Ovary (tissue), 9 donors: ENCODE measurements around the gene NPVF. TPM values are rescaled to one million over a fixed set of nuclear protein-coding genes. Genes with fewer than 3 reads are reported as not detected.

Source experiments
- DNase-seq, 5 donors: peaks; one replicate each; pipeline ENCODE4 v3.0.0-alpha.2; 2019 to 2020
- H3K27ac ChIP-seq, 2 donors: fragments of 200-600 bp; one replicate each; pipeline versions ENCODE4 v1.5.1 to v1.8.0; 2019 to 2022
- H3K27me3 ChIP-seq: fragments of 200-600 bp; one replicate; pipeline ENCODE4 v1.8.0; 2022
- H3K36me3 ChIP-seq: fragments of 200-600 bp; sonication (generic); one replicate; pipeline ENCODE4 v1.5.1; 2019
- H3K4me1 ChIP-seq: one replicate; pipeline ENCODE4 v1.8.1; 2013; ENCODE audit warnings: mild to moderate bottlenecking, moderate library complexity; ENCODE audit not compliant: insufficient read depth
- H3K4me3 ChIP-seq: fragments of 200-600 bp; sonication (generic); one replicate; pipeline ENCODE4 v1.5.1; 2017
- H3K9me3 ChIP-seq, 2 donors: fragments of 200-600 bp in 1 of 2; sonication (generic) in 1 of 2; one replicate each; pipeline versions ENCODE4 v1.5.1 to v1.8.1; 2013 to 2019; ENCODE audit warnings: mild to moderate bottlenecking in 1 of 2, moderate library complexity in 1 of 2
- EP300 ChIP-seq: sonication (generic); formaldehyde crosslinking; IDR thresholded peaks from one replicate; pipeline ENCODE4 v1.6.1; 2017; ENCODE audit warnings: antibody characterized with exemption
- POLR2A ChIP-seq: fragments of 450-650 bp; IDR thresholded peaks from one replicate; pipeline ENCODE4 v1.6.1; 2017; ENCODE audit warnings: antibody characterized with exemption, mild to moderate bottlenecking, moderate library complexity
- WGBS, 3 donors: extraction: QIAGEN DNeasy Blood & Tissue Kit in 1 of 3; methylation state at CpG; one replicate each; pipeline versions ENCODE4 v1.1.5 to v1.1.7; 2013 to 2017; 5-methylcytosine and 5-hydroxymethylcytosine counted together
- intact Hi-C, 4 donors: fragments of 100-400 bp; cut with DNase I; formaldehyde crosslinking; loops; one replicate each; pipeline versions ENCODE4 v1.11.0 to v1.15.1; 2022 to 2023
- polyA plus RNA-seq, 2 donors: library from polyadenylated mRNA; stranded (reverse); fragments of 200-250 nt in 1 of 2; fragments of 350-450 nt in 1 of 2; fragmentation: Illumina TruSeq in 1 of 2; extraction: RNeasy Lipid Tissue Mini Kit (QIAGEN cat#74804) in 1 of 2; gene quantifications; one replicate each; pipeline ENCODE4 v1.2.3, GENCODE V29; 2013 to 2014
- total RNA-seq, 7 donors: library from RNA; depleted of rRNA in 2 of 7; stranded (reverse); fragments of >200 nt in 2 of 7; fragmentation: NEBNext Ultra II Directional in 3 of 7; extraction: Animal tissue kit (Norgen Biotek cat#: 25700) in 3 of 7; gene quantifications; one replicate each; pipeline versions ENCODE4 v1.1.0 to v1.2.4, GENCODE V29; 2016 to 2023
- TF ChIP-seq, protein P1 (sequence below), 3 donors: fragments of 450-650 bp in 2 of 3; fragments of 200-600 bp in 1 of 3; IDR thresholded peaks; one replicate each; pipeline versions ENCODE4 v1.5.1 to v1.8.0; 2016 to 2022; ENCODE audit warnings: antibody characterized with exemption in 3 of 3, mild to moderate bottlenecking in 1 of 3
- donor health status: DM: no; HTN: no; CAD: no; lungs with moderate emphysema.
- donor health status: DM: no; HTN: no; CAD: no.
- donor health status: Bipolar disorder and iron deficiency.
- donor health status: DM: yes; HTN: yes; CAD: no.
- donor health status: DM: no; HTN: no; CAD: no.
- donor health status: DM: yes; HTN: yes; CAD: no.

The NPVF gene
- total and polyA plus RNA-seq, 9 donors, result not detected

DNA sequence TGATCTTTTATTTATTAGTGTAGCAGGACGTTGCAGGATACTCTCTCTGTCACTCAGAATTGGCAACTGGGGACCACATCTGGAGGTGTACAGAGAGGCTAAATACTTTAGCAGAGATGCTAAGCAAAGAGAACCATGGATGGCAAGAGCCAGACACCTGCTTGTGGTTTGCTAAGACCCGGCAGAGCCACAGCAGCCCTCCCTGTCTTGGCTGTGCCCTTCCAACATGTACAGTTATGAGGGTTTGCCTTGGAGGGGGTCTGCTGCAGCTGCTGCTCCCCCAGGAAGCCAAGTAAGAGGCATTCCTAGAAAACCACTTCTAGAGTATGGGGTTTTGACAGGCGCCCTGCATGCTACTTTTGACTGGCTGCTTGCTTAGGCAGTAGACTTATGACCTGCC is 5.1 kb downstream of the NPVF start:
- no peak overlapping the region for H3K27ac ChIP-seq
- H3K36me3 ChIP-seq, result no peaks in the 10 kb centered on the region
- no peaks in the 10 kb centered on the region for H3K27me3 ChIP-seq
- no peak for TF ChIP-seq EP300
- TF ChIP-seq, protein P1, sequence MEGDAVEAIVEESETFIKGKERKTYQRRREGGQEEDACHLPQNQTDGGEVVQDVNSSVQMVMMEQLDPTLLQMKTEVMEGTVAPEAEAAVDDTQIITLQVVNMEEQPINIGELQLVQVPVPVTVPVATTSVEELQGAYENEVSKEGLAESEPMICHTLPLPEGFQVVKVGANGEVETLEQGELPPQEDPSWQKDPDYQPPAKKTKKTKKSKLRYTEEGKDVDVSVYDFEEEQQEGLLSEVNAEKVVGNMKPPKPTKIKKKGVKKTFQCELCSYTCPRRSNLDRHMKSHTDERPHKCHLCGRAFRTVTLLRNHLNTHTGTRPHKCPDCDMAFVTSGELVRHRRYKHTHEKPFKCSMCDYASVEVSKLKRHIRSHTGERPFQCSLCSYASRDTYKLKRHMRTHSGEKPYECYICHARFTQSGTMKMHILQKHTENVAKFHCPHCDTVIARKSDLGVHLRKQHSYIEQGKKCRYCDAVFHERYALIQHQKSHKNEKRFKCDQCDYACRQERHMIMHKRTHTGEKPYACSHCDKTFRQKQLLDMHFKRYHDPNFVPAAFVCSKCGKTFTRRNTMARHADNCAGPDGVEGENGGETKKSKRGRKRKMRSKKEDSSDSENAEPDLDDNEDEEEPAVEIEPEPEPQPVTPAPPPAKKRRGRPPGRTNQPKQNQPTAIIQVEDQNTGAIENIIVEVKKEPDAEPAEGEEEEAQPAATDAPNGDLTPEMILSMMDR (IDR thresholded peaks at IDR 0.05), result no peak
- TF ChIP-seq POLR2A, result no peak
- H3K4me1 ChIP-seq, result no peaks in the 10 kb centered on the region
- H3K4me3 ChIP-seq, result no peak overlapping the region
- no peaks in the 10 kb centered on the region for H3K9me3 ChIP-seq
- DNase-seq, result no peak
- 81 to 89% (median 81%) methylated on average over 3 of the region's 3 CpGs for WGBS, 3 donors
- intact Hi-C loops, result no loop called here

- Histone ChIP-seq H3K27me3 (no peaks in the 10 kb centered on the region), H3K36me3 (no peaks in the 10 kb centered on the region), H3K9me3 (no peaks in the 10 kb centered on the region), H3K27ac (no peak overlapping the region), H3K4me1 (no peaks in the 10 kb centered on the region), H3K4me3 (no peak overlapping the region)
- TF ChIP-seq POLR2A (no peak), EP300 (no peak)
- TF ChIP-seq, protein P1 (IDR thresholded peaks at IDR 0.05), result no peak
- WGBS, 3 donors, result 89 to 90% (median 89%) methylated on average over 5 of the region's 5 CpGs
- intact Hi-C loops, result no loop called here
- no peak for DNase-seq
These were observed 5.6 kb downstream of the NPVF start for GRCh38 chr7:25222666-25223065.

DNA sequence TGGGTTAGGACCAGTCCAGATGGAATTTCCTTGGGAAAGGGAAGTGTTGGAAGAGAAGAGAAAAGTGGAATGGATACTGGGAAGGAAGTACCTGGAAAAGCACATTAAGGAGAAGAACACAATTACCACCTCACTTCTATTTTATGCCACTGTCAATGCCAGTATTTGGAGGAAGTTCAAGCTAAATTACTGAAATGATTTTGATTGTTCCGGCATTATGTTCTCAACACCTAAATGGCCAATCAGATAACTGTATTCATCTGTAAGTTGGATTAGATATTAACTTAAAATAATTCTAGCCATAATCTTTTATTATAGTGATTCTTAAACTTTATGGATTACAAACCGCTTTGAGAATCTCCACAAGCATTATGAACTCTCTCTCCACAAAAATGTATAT is 7.3 kb downstream of the NPVF start:
- Histone ChIP-seq H3K36me3 (no peaks in the 10 kb centered on the region), H3K27ac (no peak overlapping the region), H3K4me1 (no peaks in the 10 kb centered on the region), H3K4me3 (no peak overlapping the region), H3K27me3 (no peaks in the 10 kb centered on the region), H3K9me3 (no peaks in the 10 kb centered on the region)
- TF ChIP-seq EP300 (no peak), POLR2A (no peak)
- TF ChIP-seq, protein P1 (IDR thresholded peaks at IDR 0.05), result no peak
- 94 to 97% (median 96%) methylated on average over 2 of the region's 2 CpGs for WGBS, 3 donors
- intact Hi-C loops, result no loop called here
- DNase-seq, result no peak

DNA sequence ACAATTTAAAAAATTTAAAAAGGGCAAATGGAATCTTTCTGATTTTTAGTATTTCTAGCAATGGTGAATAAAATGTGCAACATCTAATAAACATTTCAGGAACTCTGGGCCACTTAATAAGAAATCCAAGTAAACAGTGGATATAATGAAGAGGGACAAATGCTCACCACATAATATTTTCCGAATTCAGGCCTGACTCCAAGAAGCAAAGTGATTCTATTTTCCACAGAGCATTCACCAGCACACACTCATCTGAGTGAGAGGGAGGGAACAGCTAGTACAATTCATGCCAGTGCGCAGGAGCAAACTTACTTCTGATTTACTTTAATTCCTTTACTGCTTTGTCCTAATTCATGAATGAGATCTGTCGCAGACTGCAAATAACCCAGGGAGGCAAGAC is 10.1 kb downstream of the NPVF start:
- Histone ChIP-seq H3K27me3 (no peaks in the 10 kb centered on the region), H3K4me1 (no peaks in the 10 kb centered on the region), H3K27ac (no peak overlapping the region), H3K36me3 (no peaks in the 10 kb centered on the region), H3K4me3 (no peak overlapping the region), H3K9me3 (no peaks in the 10 kb centered on the region)
- 76 to 89% (median 86%) methylated on average over 3 of the region's 3 CpGs for whole genome bisulfite sequencing, 3 donors
- TF ChIP-seq EP300 (no peak), POLR2A (no peak)
- TF ChIP-seq, protein P1 (IDR thresholded peaks at IDR 0.05), result no peak
- intact Hi-C loops, result no loop called here
- no peak for DNase-seq

GRCh38 chr7:25216837-25217236 is 11.4 kb downstream of the NPVF start:
- Histone ChIP-seq H3K4me3 (no peak overlapping the region), H3K27ac (no peak overlapping the region), H3K36me3 (no peaks in the 10 kb centered on the region), H3K27me3 (no peaks in the 10 kb centered on the region), H3K9me3 (no peaks in the 10 kb centered on the region), H3K4me1 (no peaks in the 10 kb centered on the region)
- no peak for DNase-seq
- TF ChIP-seq EP300, result no peak
- TF ChIP-seq, protein P1 (IDR thresholded peaks at IDR 0.05), result peak; percentile 24 to 41 (median 25)
- 1 to 2% (median 2%) methylated on average over 2 of the region's 2 CpGs for WGBS, 3 donors
- intact Hi-C loops, result no loop called here
